ENCODE measurements around the gene STX5.
A peak's percentile ranks its signal among the peaks of the same experiment; 100 is the strongest.

STX5 gene

GRCh38 chr11:62791501-62792201, 40.2 kb downstream of the STX5 start, which contains the start of gene TMEM223:
Gene TMEM223 (minus strand): TSS chr11:62792006. CDS start chr11:62791994, 12 bp downstream.
- Histone ChIP-seq H3K9me2 (replicated peaks; ENCODE audit: insufficient read depth, low read length) (no peaks in the 10 kb centered on the region), H3K9ac (ENCODE audit: low read length) (peak within 1 kb of the TSS; percentile 61), H3F3A (ENCODE audit: insufficient read depth, low read length) (peaks cover 33% of the 10 kb centered on the region), H3K27me3 (replicated peaks; ENCODE audit: insufficient read depth, low read length) (no peaks in the 10 kb centered on the region), H3K79me2 (ENCODE audit: low read length) (peaks cover 42% of the 10 kb centered on the region), H4K20me1 (ENCODE audit: insufficient read depth, low read length) (no peaks in the 10 kb centered on the region), H3K9me3 (replicated peaks; ENCODE audit: insufficient read depth, low read length) (no peaks in the 10 kb centered on the region), H3K4me2 (ENCODE audit: low read depth, low read length) (peak within 1 kb of the TSS; percentile 87), H3K4me3 (ENCODE audit: low read length) (peak within 1 kb of the TSS; percentile 92), H2AFZ (ENCODE audit: low read length) (peak within 1 kb of the TSS; percentile 60), H3K27ac (ENCODE audit: low read length) (peak within 1 kb of the TSS; percentile 30; the same call in 1 of the 2 replicates), H3K4me1 (ENCODE audit: low read length) (peaks cover 23% of the 10 kb centered on the region), H3K36me3 (replicated peaks; ENCODE audit: insufficient read depth, low read length) (0 out of 2 replicates have a peak, but pooled peaks cover 3% of the 10 kb centered on the region)
- TF ChIP-seq EZH2 (optimal IDR thresholded peaks at IDR 0.05; ENCODE audit: low read depth, low read length) (no peak), EZH2phosphoT487 (IDR thresholded peaks at IDR 0.05; ENCODE audit: low read length) (no peak), CTCF (IDR thresholded peaks at IDR 0.05; ENCODE audit: low read length) (no peak)
- DNase-seq = peak; percentile 89

GRCh38 chr11:62789576-62789975, 42.3 kb downstream of the STX5 start:
- no peak for TF ChIP-seq EZH2phosphoT487 (IDR thresholded peaks at IDR 0.05; ENCODE audit: low read length)
- TF ChIP-seq EZH2 (optimal IDR thresholded peaks at IDR 0.05; ENCODE audit: low read depth, low read length) = no peak
- no peak for TF ChIP-seq CTCF (IDR thresholded peaks at IDR 0.05; ENCODE audit: low read length)
- Histone ChIP-seq H4K20me1 (ENCODE audit: insufficient read depth, low read length) (no peaks in the 10 kb centered on the region), H3K4me3 (ENCODE audit: low read length) (no peak overlapping the region), H3K27ac (ENCODE audit: low read length) (no peak overlapping the region), H3K79me2 (ENCODE audit: low read length) (peaks cover 48% of the 10 kb centered on the region), H3K4me1 (ENCODE audit: low read length) (peaks cover 30% of the 10 kb centered on the region), H3K9me2 (replicated peaks; ENCODE audit: insufficient read depth, low read length) (no peaks in the 10 kb centered on the region), H2AFZ (ENCODE audit: low read length) (no peak overlapping the region), H3K27me3 (replicated peaks; ENCODE audit: insufficient read depth, low read length) (no peaks in the 10 kb centered on the region), H3K36me3 (replicated peaks; ENCODE audit: insufficient read depth, low read length) (0 out of 2 replicates have a peak, but pooled peaks cover 3% of the 10 kb centered on the region), H3K9me3 (replicated peaks; ENCODE audit: insufficient read depth, low read length) (no peaks in the 10 kb centered on the region), H3K4me2 (ENCODE audit: low read depth, low read length) (no peak overlapping the region), H3F3A (ENCODE audit: insufficient read depth, low read length) (peaks cover 38% of the 10 kb centered on the region), H3K9ac (ENCODE audit: low read length) (no peak overlapping the region)
- DNase-seq = no peak

GRCh38 chr11:62788991-62789390, 42.9 kb downstream of the STX5 start:
- no peak overlapping the region for H2AFZ ChIP-seq (ENCODE audit: low read length)
- H3F3A ChIP-seq (ENCODE audit: insufficient read depth, low read length) = peaks cover 38% of the 10 kb centered on the region
- H3K36me3 ChIP-seq (replicated peaks; ENCODE audit: insufficient read depth, low read length) = no peaks in the 10 kb centered on the region
- H3K4me3 ChIP-seq (ENCODE audit: low read length) = no peak overlapping the region
- no peak for TF ChIP-seq EZH2phosphoT487 (IDR thresholded peaks at IDR 0.05; ENCODE audit: low read length)
- TF ChIP-seq EZH2 (optimal IDR thresholded peaks at IDR 0.05; ENCODE audit: low read depth, low read length) = no peak
- no peak for TF ChIP-seq CTCF (IDR thresholded peaks at IDR 0.05; ENCODE audit: low read length)
- H4K20me1 ChIP-seq (ENCODE audit: insufficient read depth, low read length) = no peaks in the 10 kb centered on the region
- peaks cover 48% of the 10 kb centered on the region for H3K79me2 ChIP-seq (ENCODE audit: low read length)
- H3K27ac ChIP-seq (ENCODE audit: low read length) = no peak overlapping the region
- H3K4me1 ChIP-seq (ENCODE audit: low read length) = peaks cover 30% of the 10 kb centered on the region
- no peaks in the 10 kb centered on the region for H3K27me3 ChIP-seq (replicated peaks; ENCODE audit: insufficient read depth, low read length)
- no peak overlapping the region for H3K9ac ChIP-seq (ENCODE audit: low read length)
- no peak for DNase-seq
- H3K9me3 ChIP-seq (replicated peaks; ENCODE audit: insufficient read depth, low read length) = no peaks in the 10 kb centered on the region
- no peak overlapping the region for H3K4me2 ChIP-seq (ENCODE audit: low read depth, low read length)
- no peaks in the 10 kb centered on the region for H3K9me2 ChIP-seq (replicated peaks; ENCODE audit: insufficient read depth, low read length)

All from MM.1S (cell line).